GM21786 (cell line): Measurements from ENCODE around the gene OOSP2.

Source experiments
- ATAC-seq: cut with Tn5 transposase; IDR thresholded peaks from one replicate; pipeline ENCODE4 v1.9.1; 2021; ENCODE audit not compliant: unreplicated experiment

The OOSP2 gene

GRCh38 chr11:60077981-60078380, 37.8 kb downstream of the OOSP2 start:
- no peak for ATAC-seq

- no peak for ATAC-seq
Observed at GRCh38 chr11:60078745-60079144, 38.5 kb downstream of the OOSP2 start.

GRCh38 chr11:60080535-60080934, 40.3 kb downstream of the OOSP2 start:
- ATAC-seq = no peak

GRCh38 chr11:60084631-60085273, 44.5 kb downstream of the OOSP2 start:
- ATAC-seq = no peak

GRCh38 chr11:60085909-60086308, 45.7 kb downstream of the OOSP2 start:
- no peak for ATAC-seq

- no peak for ATAC-seq
Observed at GRCh38 chr11:60087239-60087638, 47.0 kb downstream of the OOSP2 start.

GRCh38 chr11:60088364-60088763, 48.2 kb downstream of the OOSP2 start, which contains the start of gene MS4A2:
MS4A2 (plus strand) TSS chr11:60088664; CDS start chr11:60088766, 102 bp downstream.
- ATAC-seq = no peak

GRCh38 chr11:60095477-60096120, 55.4 kb downstream of the OOSP2 start:
- ATAC-seq = no peak

GRCh38 chr11:60097189-60097588, 57.0 kb downstream of the OOSP2 start:
- ATAC-seq = no peak
